Measurements from ENCODE around the gene KRTAP10-12. TPM values are rescaled to one million over a fixed set of nuclear protein-coding genes. Genes with fewer than 3 reads are reported as not detected.

Gene KRTAP10-12
- total and polyA plus RNA-seq, 2 donors from 2014 or later: not detected

- no peak for TF ChIP-seq CTCF (IDR thresholded peaks at IDR 0.05; ENCODE audit: borderline replicate concordance, extremely low read depth, insufficient read depth)
- Histone ChIP-seq H3K4me3 (ENCODE audit: low read length in 3 of 3) (no peak overlapping the region), H3K9me3 (ENCODE audit: control insufficient read depth in 2 of 3, insufficient read depth in 1 of 3, low read length in 3 of 3) (no peaks in the 10 kb centered on the region), H3K27ac (ENCODE audit: low read depth in 2 of 2, low read length in 2 of 2) (no peak overlapping the region), H3K9ac (ENCODE audit: low read length in 3 of 3) (no peak overlapping the region), H3K4me1 (ENCODE audit: control insufficient read depth in 2 of 3, insufficient read depth in 2 of 3, low read depth in 1 of 3, low read length in 3 of 3) (peaks cover 0 to 2% (median 0%) of the 10 kb centered on the region in 3 donors), H3K36me3 (ENCODE audit: control insufficient read depth in 2 of 3, insufficient read depth in 3 of 3, low read length in 3 of 3) (no peaks in the 10 kb centered on the region), H3K27me3 (ENCODE audit: control insufficient read depth, insufficient read depth, low read length) (no peaks in the 10 kb centered on the region)
- DNase-seq: peak; percentile 68 to 91 (median 87)
- intact Hi-C loops (cut with DNase I): no loop called here
- no peak for FAIRE-seq
These were observed 26.5 kb downstream of the KRTAP10-12 start for GRCh38 chr21:44723177-44724131.

- Histone ChIP-seq H3K4me3 (ENCODE audit: low read length in 3 of 3) (no peak overlapping the region), H3K36me3 (ENCODE audit: control insufficient read depth in 2 of 3, insufficient read depth in 3 of 3, low read length in 3 of 3) (no peaks in the 10 kb centered on the region), H3K4me1 (ENCODE audit: control insufficient read depth in 2 of 3, insufficient read depth in 2 of 3, low read depth in 1 of 3, low read length in 3 of 3) (peaks cover 0 to 2% (median 0%) of the 10 kb centered on the region in 3 donors), H3K27me3 (ENCODE audit: control insufficient read depth, insufficient read depth, low read length) (no peaks in the 10 kb centered on the region), H3K27ac (ENCODE audit: low read depth in 2 of 2, low read length in 2 of 2) (no peak overlapping the region), H3K9ac (ENCODE audit: low read length in 3 of 3) (no peak overlapping the region), H3K9me3 (ENCODE audit: control insufficient read depth in 2 of 3, insufficient read depth in 1 of 3, low read length in 3 of 3) (no peaks in the 10 kb centered on the region)
- TF ChIP-seq CTCF (IDR thresholded peaks at IDR 0.05; ENCODE audit: borderline replicate concordance, extremely low read depth, insufficient read depth): no peak
- no peak for FAIRE-seq
- no peak for DNase-seq
- intact Hi-C loops (cut with DNase I): no loop called here
These were observed 27.2 kb downstream of the KRTAP10-12 start for GRCh38 chr21:44724196-44724595.

DNA sequence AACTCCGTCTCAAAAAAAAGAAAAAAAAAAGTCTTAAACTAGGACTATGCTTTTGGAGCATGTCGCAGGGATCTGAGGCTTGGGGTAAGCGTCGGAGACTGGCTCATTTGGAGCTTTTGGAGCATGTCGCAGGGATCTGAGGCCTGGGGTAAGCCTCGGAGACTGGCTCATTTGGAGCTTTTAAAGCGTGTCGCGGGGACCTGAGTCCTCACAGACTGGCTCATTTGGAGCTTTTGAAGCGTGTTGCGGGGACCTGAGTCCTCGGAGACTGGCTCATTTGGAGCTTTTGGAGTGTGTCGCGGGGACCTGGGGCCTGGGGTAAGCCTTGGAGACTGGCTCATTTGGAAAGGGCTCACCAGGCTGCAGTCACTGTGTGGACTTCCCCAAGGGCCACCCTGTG, 28.0 kb downstream of the KRTAP10-12 start:
- no peak for FAIRE-seq
- intact Hi-C loops (cut with DNase I): no loop called here
- H3K27ac ChIP-seq (ENCODE audit: low read depth in 2 of 2, low read length in 2 of 2): no peak overlapping the region

More for the DNA sequence above, 28.0 kb downstream of the KRTAP10-12 start:
- no peaks in the 10 kb centered on the region for H3K36me3 ChIP-seq (ENCODE audit: control insufficient read depth in 2 of 3, insufficient read depth in 3 of 3, low read length in 3 of 3)
- TF ChIP-seq CTCF (IDR thresholded peaks at IDR 0.05; ENCODE audit: borderline replicate concordance, extremely low read depth, insufficient read depth): no peak
- no peaks in the 10 kb centered on the region for H3K9me3 ChIP-seq (ENCODE audit: control insufficient read depth in 2 of 3, insufficient read depth in 1 of 3, low read length in 3 of 3)
- peak in 1 of 5 donors; percentile 37 for DNase-seq
- H3K9ac ChIP-seq (ENCODE audit: low read length in 3 of 3): no peak overlapping the region
- H3K4me3 ChIP-seq (ENCODE audit: low read length in 3 of 3): no peak overlapping the region
- H3K4me1 ChIP-seq (ENCODE audit: control insufficient read depth in 2 of 3, insufficient read depth in 2 of 3, low read depth in 1 of 3, low read length in 3 of 3): peaks cover 0 to 2% (median 0%) of the 10 kb centered on the region in 3 donors
- no peaks in the 10 kb centered on the region for H3K27me3 ChIP-seq (ENCODE audit: control insufficient read depth, insufficient read depth, low read length)

Data from kidney (tissue), 14 donors.